ENCODE measurements around the gene PLB1.

PLB1 gene

GRCh38 chr2:28674062-28674712 lies 178.3 kb downstream of the PLB1 start:
- DNase-seq = no peak

DNA sequence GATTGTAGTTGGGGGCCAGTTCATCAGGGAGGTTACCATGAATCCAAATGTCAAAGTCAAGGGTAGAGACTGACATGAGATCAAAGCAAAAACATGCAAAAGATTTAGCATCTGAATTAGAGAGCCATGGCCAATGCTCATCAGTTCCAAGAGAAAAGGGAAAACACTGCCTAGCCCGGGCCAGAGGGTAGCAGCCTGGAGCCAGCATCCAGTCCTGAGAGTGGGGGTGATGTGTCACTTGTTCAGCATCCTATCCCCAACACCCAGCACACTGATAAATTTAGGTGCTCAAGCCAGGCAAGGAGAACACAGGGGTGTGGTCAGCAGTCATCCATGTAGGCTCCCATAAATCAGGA lies 178.8 kb downstream of the PLB1 start:
- DNase-seq = no peak

- no peak for DNase-seq
Measured at GRCh38 chr2:28676152-28676835, 180.4 kb downstream of the PLB1 start.

DNA sequence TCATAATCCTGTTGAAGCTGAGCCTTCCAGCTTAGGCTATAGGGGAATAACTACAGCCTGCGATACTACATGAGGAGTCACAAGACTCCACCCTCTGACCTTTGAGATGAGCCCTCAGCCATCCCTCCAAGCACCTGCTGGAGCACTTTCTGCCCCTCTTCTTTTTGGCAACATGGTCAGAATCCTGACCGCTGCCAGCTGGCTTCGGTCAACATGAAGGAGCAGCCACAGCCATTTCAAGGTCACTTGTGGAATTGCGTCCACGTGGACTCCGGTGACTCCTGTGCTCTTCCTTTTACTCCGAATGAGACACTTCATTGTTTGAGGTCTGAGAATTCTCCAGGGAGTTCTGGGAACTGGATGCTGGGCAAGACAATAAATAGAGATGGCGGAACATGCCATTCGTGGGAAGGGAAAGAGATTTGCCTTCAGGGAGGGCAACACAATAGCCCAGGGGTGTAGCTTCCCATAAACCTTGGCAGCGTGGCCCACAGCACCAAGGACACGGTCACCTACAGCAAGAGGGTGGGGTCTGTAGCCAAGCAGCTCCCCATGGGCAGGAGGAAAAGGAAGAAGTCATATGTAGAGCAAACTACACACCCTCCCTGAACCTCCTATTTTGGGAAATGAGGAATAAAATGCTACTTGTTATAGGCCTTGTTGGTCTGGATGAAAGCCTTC lies 182.5 kb downstream of the PLB1 start:
- no peak for DNase-seq

DNA sequence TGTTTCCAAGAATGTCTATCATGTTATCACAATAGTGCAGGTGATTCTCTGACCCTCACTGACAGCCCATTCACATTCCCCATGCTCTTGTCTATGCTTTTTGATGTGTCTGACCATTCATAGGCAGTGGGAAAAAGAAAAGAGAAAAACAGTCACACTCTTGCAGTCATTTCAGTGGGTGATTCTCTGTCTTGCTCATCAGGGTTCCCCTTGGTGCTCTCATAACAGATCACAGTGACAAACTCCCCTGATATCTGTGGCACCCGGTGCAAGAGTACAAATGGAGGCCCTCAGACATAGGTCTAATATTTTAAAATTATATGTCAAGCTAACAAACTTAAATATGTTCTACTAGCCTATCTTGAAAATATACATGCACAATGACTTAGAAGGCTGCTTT lies 183.1 kb downstream of the PLB1 start:
- DNase-seq = no peak

DNA sequence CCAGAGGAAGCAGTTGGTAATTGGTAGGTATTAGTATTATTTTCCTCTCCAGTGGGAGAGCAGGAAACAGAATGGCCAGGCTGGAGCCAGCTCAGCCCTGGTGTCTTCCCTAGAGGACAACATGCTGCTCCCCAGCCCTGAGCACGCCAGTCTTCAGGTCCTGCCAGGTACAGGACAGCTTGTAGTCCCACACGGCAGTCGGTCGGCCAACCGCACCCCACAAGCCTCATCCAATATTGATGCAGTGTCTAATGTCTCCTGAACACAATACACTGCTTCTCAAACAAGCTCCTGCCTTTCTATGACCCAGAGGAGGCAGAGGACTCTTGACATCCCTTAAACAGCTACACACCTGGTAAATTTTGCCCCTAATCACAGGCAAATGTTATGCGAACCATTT lies 184.8 kb downstream of the PLB1 start:
- no peak for DNase-seq

DNA sequence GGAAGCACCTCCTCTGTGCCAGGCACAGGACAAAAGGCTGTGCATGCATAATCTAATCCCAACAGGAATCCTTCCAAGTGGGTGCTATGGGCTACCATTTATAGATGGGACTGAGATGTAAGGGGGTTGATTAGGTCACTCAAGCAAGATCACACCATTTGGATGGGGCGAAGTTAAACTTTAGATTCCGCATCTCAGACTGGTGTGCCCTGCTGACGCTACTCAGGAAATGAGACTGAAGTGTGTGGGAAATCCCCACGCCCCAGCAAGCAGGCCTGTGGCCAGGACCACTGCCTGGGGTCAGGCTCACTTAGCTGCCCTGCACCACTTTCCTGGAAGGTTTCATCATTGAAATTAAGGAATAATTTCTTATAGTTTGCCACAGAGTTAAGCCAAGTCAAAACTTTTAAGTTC lies 185.3 kb downstream of the PLB1 start:
- peak in 2 of 4 experiments; percentile 4 to 21 for DNase-seq

DNA sequence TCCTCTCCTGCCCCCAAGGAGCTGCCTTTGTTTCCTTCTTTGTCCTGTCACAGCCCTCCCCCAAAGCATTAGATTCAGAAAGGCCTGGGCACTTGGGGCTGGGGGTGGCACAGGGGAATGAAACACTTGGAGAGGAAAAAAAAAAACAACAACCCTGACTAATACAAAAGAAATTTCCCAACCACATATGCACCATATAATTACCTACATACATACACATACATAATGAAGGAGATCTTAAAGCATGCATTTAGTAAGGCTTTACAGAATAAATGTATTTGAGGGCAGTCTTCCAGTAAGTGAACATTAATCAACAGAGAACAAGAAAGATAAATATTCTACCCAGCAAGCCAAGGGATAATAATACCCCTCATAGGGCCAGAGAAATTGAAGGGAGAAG lies 185.7 kb downstream of the PLB1 start:
- no peak for DNase-seq

DNA sequence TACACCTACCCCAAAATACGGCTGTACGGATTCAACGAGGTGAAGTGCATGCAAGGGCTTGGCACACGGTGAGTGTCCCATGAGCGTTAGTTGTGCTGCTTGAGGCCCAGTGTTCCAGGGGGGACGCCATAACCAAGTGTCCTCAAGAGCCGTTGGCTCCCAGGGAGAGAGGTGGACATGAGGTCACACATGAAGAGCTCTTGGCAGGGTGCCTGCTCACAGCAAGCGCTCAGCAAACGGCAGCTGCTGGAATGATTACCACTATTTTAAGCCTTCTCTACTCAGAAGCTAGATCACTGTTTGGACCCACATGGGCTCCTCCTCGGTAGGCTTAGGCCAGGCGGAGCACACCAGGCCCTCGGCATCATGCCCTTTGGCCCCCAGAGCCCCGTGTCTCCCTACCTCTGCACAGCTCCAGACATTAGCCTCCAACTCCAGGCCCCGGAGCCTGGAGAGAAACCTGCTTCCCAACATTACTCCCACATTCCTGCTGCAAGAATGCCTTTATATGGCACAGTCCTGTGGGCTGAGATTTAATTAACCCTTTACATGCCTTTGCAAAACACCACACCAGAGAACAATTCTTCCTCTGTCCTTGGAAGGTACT lies 187.3 kb downstream of the PLB1 start:
- no peak for DNase-seq

DNA sequence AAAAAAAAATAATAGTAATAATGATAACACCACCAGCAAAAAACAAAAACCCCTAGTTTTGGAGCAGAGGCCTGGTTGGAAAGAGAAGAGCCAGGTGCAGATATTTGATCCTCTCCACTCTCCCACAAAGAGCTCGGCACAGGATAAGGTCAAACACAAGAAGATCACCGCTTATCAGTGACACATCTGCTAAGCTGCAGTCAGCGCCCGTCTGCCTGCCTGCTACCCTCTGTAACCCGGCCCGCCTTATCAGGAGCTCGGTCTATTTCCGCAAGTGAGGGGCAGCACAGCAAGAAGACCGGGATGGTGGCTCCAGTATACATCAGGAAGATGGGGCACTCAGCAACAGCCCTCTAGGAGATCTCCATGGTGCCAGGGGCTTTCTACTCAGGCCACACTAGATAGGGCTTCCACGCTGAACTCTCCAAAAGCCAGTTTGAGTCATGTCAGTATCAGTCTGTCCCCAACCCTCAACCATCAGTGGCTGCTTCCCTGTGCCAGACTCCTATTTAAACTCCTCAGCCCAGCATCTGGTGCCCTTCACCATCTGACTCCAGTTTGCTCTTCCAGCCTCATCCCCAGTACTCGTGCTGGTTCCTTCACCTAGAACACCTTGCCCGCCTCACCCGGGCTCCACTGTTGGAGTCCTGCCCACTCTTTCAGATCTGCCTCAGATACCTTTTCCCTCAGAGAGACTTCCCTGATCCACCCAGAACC lies 188.4 kb downstream of the PLB1 start:
- DNase-seq = no peak

DNA sequence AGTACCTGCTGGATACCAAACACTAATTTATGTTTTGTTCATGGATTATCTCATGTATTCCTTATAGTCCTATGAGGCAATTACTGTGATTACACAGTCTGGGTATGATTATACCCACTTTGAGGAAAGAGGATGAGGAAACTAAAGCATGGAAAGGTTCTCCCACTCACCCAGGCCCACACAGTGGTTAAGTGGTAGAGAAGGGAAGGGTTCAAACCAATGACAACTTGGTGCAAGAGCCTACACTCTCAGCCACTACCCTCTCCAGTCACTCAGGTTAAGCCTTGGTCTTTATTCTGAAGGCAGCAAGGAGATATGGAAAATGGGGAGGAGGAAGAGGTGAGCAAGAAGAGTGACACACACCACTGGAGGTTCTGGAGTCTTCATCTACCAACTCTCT lies 191.3 kb downstream of the PLB1 start:
- DNase-seq = no peak

DNA sequence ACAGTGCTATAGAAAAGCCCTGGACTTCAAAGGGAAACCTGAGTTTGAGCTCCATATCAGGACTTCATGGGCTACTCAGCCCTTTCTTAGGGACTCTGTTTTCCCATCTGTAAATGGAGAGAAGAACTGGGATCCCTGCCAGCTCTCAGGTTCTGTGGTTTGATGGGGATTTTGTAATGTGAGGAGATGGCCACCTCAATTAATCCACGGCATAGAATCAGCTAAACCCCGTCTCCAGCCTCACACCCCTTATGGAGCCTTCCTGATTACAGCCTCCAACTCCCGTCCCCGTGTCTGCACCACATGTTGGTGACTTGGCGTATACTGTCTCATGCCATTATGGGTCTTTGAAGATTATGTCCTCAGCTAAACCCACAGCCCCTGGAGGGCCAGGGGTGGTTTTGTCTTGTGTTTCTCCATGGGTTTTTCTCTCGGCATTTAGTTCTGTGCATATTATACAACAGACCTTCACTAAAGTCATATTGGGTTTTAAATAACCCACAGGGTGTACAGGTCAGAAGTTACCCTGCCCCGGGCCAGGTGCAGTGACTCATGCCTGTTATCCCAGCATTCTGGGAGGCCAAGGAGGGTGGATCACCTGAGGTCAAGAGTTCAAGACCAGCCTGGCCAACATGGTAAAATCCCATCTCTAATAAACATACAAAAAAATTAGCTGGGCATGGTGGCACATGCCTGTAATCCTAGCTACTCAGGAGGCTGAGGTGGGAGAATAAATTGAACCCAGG lies 192.0 kb downstream of the PLB1 start:
- no peak for DNase-seq

DNA sequence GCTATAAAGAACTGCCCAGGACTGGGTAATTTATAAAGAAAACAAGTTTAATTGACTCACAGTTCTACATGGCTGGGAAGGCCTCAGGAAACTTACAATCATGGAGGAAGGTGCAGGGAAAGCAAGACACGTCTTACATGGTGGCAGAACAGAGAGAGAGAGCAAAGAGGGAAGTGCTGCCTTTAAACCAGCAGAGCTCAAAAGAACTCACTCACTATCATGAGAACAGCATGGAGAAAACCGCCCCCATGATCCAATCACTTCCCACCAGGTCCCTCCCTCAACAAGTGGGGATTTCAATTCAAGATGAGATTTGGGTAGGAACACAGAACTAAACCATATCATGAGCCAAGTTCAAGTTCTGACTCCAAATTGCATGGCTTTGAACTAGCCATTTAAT lies 193.0 kb downstream of the PLB1 start:
- no peak for DNase-seq

DNA sequence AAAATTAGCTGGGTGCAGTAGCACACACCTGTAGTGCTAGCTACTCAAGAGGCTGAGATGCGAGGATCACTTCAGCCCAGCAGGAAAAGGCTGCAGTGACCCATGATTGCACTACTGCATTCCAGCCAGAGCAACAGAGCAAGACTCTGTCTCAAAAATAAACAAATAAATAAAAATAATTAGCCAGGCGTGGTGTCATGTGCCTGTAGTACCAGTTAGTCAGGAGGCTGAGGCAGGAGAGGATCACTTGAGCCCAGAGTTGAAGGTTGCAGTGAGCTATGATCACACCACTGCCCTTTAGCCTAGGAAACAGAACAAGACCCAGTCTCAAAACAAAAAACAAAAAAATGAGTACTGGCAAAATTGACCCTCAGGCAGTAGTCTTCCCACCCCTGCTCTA lies 193.9 kb downstream of the PLB1 start:
- DNase-seq = no peak

GRCh38 chr2:28692411-28692810 lies 196.6 kb downstream of the PLB1 start:
- no peak for DNase-seq

DNA sequence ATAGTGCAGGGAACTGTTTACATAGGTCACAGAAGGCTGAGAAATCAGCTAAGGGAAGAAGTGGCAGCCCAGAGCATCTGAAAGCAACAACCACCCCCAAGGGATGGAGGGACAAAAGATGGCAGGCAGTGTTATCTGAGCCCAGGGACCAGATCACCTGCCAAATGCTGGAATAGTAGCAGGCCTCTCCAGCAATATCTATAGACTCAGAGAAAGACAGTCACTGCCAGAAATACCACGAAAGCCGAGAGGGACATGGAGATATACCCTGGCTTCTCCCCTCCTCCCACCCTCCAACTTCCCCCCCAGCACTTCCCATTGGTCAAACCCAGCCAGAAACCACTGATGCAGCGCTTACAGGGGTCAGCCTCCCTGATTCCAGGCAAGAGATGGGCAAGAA lies 197.4 kb downstream of the PLB1 start:
- DNase-seq = no peak

All from activated naive CD4-positive, alpha-beta T cell (primary cell).